Measurements from ENCODE around the gene PPP1R27. TPM values are rescaled to one million over a fixed set of nuclear protein-coding genes. Genes with fewer than 3 reads are reported as not detected.
A peak's percentile ranks its signal among the peaks of the same experiment; 100 is the strongest.

The PPP1R27 gene
- total and polyA plus RNA-seq, 9 of the 15 experiments (the other 6 are each of a cell fraction or from before 2014, with no cell fraction given): 0.29 to 6.9 (median 1.5) TPM; not detected in 2

GRCh38 chr17:81833921-81834830 is 674 bp downstream of the PPP1R27 start (continued):
- peak; percentile 10; the same call in 1 of the 2 replicates for TF ChIP-seq MAX (CRISPR knock-in tag; IDR thresholded peaks at IDR 0.05)
- no peak for TF ChIP-seq HMG20A (CRISPR knock-in tag; conservative IDR thresholded peaks at IDR 0.05)
- 0 out of 2 replicates have a peak, but pooled peaks have one; percentile 8 for TF ChIP-seq ARID1B (IDR thresholded peaks at IDR 0.05)
- no peak for TF ChIP-seq THRB (CRISPR knock-in tag; conservative IDR thresholded peaks at IDR 0.05)
- peak; percentile 9; the same call in 1 of the 2 replicates for TF ChIP-seq E2F5 (CRISPR knock-in tag; IDR thresholded peaks at IDR 0.05)
- 0 out of 2 replicates have a peak, but pooled peaks have one; percentile 20 for TF ChIP-seq MED1 (CRISPR knock-in tag; IDR thresholded peaks at IDR 0.05; ENCODE audit: borderline replicate concordance)
- no peak for TF ChIP-seq CREB1 (IDR thresholded peaks at IDR 0.05)
- TF ChIP-seq CREB1 (CRISPR knock-in tag; IDR thresholded peaks at IDR 0.05): peak; percentile 28; the same call in 1 of the 2 replicates
